Suprapubic skin (tissue), 3 donors: ENCODE measurements around the gene SH3BP2.

Experiments
- CTCF ChIP-seq, 2 donors: fragments of 200-600 bp in 1 of 2; fragments of 450-650 bp in 1 of 2; sonication (generic) in 1 of 2; IDR thresholded peaks; one replicate each; pipeline ENCODE4 v1.5.1; 2016 to 2019; ENCODE audit warnings: antibody characterized with exemption in 2 of 2, mild to moderate bottlenecking in 1 of 2, moderate library complexity in 1 of 2
- POLR2A ChIP-seq, 2 donors: fragments of 450-650 bp; IDR thresholded peaks; one replicate each; pipeline ENCODE4 v1.6.1; 2017; ENCODE audit warnings: antibody characterized with exemption in 2 of 2, mild to moderate bottlenecking in 2 of 2, moderate library complexity in 2 of 2

- no peak for TF ChIP-seq CTCF (IDR thresholded peaks at IDR 0.05)
- no peak for TF ChIP-seq POLR2A (IDR thresholded peaks at IDR 0.05)
Measured at GRCh38 chr4:2836391-2836859, 43.5 kb downstream of the SH3BP2 start.
